Spleen (tissue), 7 donors: ENCODE data around the gene PRKCE.

ENCODE experiments used
- POLR2AphosphoS5 ChIP-seq, 3 donors: sonication (generic); formaldehyde crosslinking; IDR thresholded peaks; one replicate each; pipeline ENCODE4 v1.5.1; 2017; ENCODE audit warnings: antibody characterized with exemption in 3 of 3
- TF ChIP-seq, protein P1 (sequence below), 11 experiments: fragments of 200-600 bp in 7 of 11; fragments of 450-650 bp in 4 of 11; sonication (generic) in 4 of 11; IDR thresholded peaks in 8 of 11; conservative IDR thresholded peaks in 3 of 11; 1 replicate in 7 of 11; 2 replicates in 4 of 11; pipeline versions ENCODE4 v1.4.0 to v1.8.0; 2016 to 2021; ENCODE audit warnings: antibody characterized with exemption in 11 of 11, inconsistent platforms in 4 of 11, mild to moderate bottlenecking in 1 of 11
- donor health status: DM: no; HTN: no; CAD: no; lungs with moderate emphysema.
- donor health status: DM: no; HTN: no; CAD: no.
- donor health status: DM: no; HTN: no; CAD: no.

DNA sequence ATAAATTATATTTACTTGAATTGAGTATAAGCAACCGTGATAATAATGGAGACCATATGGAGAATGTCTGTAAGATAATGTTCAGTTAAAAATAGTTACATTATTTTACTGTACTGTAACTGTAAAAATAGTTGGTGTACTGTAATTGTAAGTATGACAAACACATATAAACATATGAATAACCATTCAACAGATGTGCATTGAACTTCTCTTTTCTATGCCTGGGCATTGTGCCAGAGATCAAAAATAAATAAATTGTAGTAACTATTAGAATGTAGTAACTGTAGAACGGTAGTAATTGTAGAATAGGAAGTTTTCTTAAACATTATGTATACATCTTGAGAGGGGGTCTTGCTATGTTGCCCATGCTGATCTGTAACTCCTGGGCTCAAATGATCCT is 358.3 kb downstream of the PRKCE start:
- no peak for TF ChIP-seq POLR2AphosphoS5 (IDR thresholded peaks at IDR 0.05)
- TF ChIP-seq, protein P1, sequence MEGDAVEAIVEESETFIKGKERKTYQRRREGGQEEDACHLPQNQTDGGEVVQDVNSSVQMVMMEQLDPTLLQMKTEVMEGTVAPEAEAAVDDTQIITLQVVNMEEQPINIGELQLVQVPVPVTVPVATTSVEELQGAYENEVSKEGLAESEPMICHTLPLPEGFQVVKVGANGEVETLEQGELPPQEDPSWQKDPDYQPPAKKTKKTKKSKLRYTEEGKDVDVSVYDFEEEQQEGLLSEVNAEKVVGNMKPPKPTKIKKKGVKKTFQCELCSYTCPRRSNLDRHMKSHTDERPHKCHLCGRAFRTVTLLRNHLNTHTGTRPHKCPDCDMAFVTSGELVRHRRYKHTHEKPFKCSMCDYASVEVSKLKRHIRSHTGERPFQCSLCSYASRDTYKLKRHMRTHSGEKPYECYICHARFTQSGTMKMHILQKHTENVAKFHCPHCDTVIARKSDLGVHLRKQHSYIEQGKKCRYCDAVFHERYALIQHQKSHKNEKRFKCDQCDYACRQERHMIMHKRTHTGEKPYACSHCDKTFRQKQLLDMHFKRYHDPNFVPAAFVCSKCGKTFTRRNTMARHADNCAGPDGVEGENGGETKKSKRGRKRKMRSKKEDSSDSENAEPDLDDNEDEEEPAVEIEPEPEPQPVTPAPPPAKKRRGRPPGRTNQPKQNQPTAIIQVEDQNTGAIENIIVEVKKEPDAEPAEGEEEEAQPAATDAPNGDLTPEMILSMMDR (IDR thresholded peaks at IDR 0.05 in 8 of 11, conservative IDR thresholded peaks at IDR 0.05 in 3 of 11), result no peak
